ENCODE measurements around the gene RPS18. TPM values are rescaled to one million over a fixed set of nuclear protein-coding genes. Genes with fewer than 3 reads are reported as not detected.

Gene RPS18
- total RNA-seq, 4 donors from 2014 or later = 1,790 to 3,429 (median 2,432) TPM

DNA sequence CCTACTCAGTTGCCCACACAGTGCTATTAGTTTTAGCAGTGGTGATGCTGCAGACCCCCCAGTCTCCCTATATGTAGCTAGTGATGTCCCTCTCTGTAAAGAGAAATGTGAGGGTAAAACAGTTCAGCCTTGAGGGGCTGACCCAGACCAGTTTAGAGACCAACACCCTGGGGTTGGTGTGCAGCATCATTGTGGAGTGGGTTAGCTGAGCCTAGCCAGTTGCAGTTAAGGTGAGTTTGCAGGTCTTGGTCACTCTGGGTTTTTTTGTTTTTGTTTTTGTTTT is 4.6 kb downstream of the RPS18 start:
- peaks cover 21 to 29% of the 10 kb centered on the region in 2 donors for H3K36me3 ChIP-seq
- no peak for DNase-seq
- peak overlapping the region; percentile 57 to 90 (median 80) for H3K4me3 ChIP-seq (replicated peaks in 1 of 3)
- TF ChIP-seq POLR2A (IDR thresholded peaks at IDR 0.05) = no peak
- no peak for TF ChIP-seq CTCF (IDR thresholded peaks at IDR 0.05)
- no peaks in the 10 kb centered on the region for H3K9me3 ChIP-seq
- no peaks in the 10 kb centered on the region for H3K27me3 ChIP-seq
- H3K27ac ChIP-seq = peak overlapping the region; percentile 75 to 90 (median 87)
- intact Hi-C loops (cut with DNase I) = no loop called here
- peaks cover 28 to 45% of the 10 kb centered on the region in 2 donors for H3K4me1 ChIP-seq

DNA sequence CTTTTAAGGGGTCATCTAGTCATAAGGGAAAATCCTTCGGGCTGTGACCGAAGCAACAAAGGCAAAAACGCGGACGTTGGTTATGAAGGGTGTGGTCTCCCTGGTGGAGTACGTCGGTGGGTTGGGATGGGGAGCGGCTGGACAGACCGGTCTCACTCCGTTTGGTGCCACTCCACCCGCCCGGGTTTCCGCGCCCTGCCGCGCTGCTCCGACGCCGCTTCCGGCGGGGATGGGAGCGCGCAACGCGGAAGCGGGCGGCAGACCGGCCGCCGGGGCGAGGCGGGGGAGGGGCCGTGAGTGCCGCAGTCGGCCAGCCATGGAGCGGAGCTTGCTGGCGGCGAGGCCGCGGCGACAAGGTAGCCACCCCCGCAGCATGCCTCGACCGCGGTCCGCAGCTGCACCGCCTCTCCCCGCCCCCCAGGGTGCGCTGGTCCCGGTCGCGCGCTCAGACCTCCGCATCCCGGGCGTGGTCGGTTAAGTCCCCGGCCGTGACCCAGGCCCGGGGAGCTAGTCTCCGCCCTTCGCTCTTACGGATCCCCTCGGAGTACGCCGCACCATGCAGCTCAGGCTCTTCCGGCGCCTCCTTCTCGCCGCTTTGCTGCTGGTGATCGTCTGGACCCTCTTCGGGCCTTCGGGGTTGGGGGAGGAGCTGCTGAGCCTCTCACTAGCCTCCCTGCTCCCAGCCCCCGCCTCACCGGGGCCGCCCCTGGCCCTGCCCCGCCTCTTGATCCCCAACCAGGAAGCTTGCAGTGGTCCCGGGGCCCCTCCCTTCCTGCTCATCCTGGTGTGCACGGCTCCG is 5.2 kb downstream of the RPS18 start, which contains the start of gene B3GALT4:
TSS of gene B3GALT4 (plus strand) at position 260 of the 799 bp plus-strand sequence. CDS start at position 557, 297 bp downstream.
- peak within 1 kb of the TSS; percentile 57 to 90 (median 80) for H3K4me3 ChIP-seq (replicated peaks in 1 of 3)
- intact Hi-C loops (cut with DNase I) = no loop called here
- 1 to 3% methylated on average over 16 to 53 of the region's 80 CpGs for WGBS, 2 donors
- H3K4me1 ChIP-seq = peaks cover 28 to 45% of the 10 kb centered on the region in 2 donors
- peak within 1 kb of the TSS; percentile 75 to 90 (median 87) for H3K27ac ChIP-seq
- DNase-seq = peak; percentile 73 to 75
- peak; percentile 17 to 50 (median 34) for TF ChIP-seq CTCF (IDR thresholded peaks at IDR 0.05)
- TF ChIP-seq POLR2A (IDR thresholded peaks at IDR 0.05) = peak in 1 of 2 donors; percentile 59
- H3K36me3 ChIP-seq = peaks cover 21 to 29% of the 10 kb centered on the region in 2 donors
- H3K27me3 ChIP-seq = no peaks in the 10 kb centered on the region
- no peaks in the 10 kb centered on the region for H3K9me3 ChIP-seq

GRCh38 chr6:33277663-33278391 is 6.0 kb downstream of the RPS18 start:
- TF ChIP-seq POLR2A (IDR thresholded peaks at IDR 0.05) = no peak
- no peak for TF ChIP-seq CTCF (IDR thresholded peaks at IDR 0.05)
- 49% methylated on average over 20 to 29 of the region's 39 CpGs for WGBS, 2 donors
- no peak for DNase-seq
- H3K27me3 ChIP-seq = no peaks in the 10 kb centered on the region
- peak overlapping the region; percentile 57 to 90 (median 80) for H3K4me3 ChIP-seq (replicated peaks in 1 of 3)
- peak overlapping the region; percentile 75 to 90 (median 87) for H3K27ac ChIP-seq
- peaks cover 21 to 29% of the 10 kb centered on the region in 2 donors for H3K36me3 ChIP-seq
- H3K4me1 ChIP-seq = peaks cover 22 to 39% of the 10 kb centered on the region in 2 donors
- H3K9me3 ChIP-seq = no peaks in the 10 kb centered on the region
- intact Hi-C loops (cut with DNase I) = no loop called here

- H3K27ac ChIP-seq = no peak overlapping the region
- H3K4me3 ChIP-seq (replicated peaks in 1 of 3) = no peak overlapping the region
- DNase-seq = no peak
- intact Hi-C loops (cut with DNase I) = no loop called here
- H3K36me3 ChIP-seq = peaks cover 20 to 29% of the 10 kb centered on the region in 2 donors
- no peaks in the 10 kb centered on the region for H3K27me3 ChIP-seq
- WGBS, 2 donors = 80 to 84% methylated on average over 9 of the region's 9 CpGs
- H3K4me1 ChIP-seq = peaks cover 17 to 34% of the 10 kb centered on the region in 2 donors
- TF ChIP-seq POLR2A (IDR thresholded peaks at IDR 0.05) (no peak), CTCF (IDR thresholded peaks at IDR 0.05) (no peak)
- no peaks in the 10 kb centered on the region for H3K9me3 ChIP-seq
Observed at GRCh38 chr6:33278392-33278741, 6.5 kb downstream of the RPS18 start.

DNA sequence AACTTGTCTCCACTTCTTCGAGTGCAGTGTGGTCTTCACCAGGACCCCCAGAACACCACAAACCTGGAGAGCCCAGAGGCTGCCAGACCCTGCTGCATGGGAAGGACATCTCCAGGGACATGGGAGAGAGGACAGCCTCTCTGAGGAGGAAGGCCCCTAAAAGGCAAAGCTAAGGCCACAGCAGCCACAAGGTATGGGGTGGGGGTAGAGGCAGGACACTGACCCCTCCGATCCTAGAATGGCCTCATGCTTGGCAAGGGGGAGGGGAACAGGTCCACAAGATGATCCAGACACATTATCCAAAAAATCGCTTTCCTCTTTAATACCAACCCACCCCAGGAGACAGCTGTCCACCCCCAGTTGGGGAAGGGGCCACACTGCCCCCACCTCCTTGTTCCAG is 6.9 kb downstream of the RPS18 start:
- WGBS, 2 donors = 89 to 94% methylated on average over 3 of the region's 3 CpGs
- no peak overlapping the region for H3K4me3 ChIP-seq (replicated peaks in 1 of 3)
- peaks cover 17 to 29% of the 10 kb centered on the region in 2 donors for H3K36me3 ChIP-seq
- H3K4me1 ChIP-seq = peaks cover 17 to 30% of the 10 kb centered on the region in 2 donors
- no peaks in the 10 kb centered on the region for H3K9me3 ChIP-seq
- no peak for TF ChIP-seq POLR2A (IDR thresholded peaks at IDR 0.05)
- TF ChIP-seq CTCF (IDR thresholded peaks at IDR 0.05) = no peak
- no peak for DNase-seq
- no peaks in the 10 kb centered on the region for H3K27me3 ChIP-seq
- H3K27ac ChIP-seq = no peak overlapping the region
- intact Hi-C loops (cut with DNase I) = no loop called here
